Measurements from ENCODE around the gene PARD3.

Gene PARD3

DNA sequence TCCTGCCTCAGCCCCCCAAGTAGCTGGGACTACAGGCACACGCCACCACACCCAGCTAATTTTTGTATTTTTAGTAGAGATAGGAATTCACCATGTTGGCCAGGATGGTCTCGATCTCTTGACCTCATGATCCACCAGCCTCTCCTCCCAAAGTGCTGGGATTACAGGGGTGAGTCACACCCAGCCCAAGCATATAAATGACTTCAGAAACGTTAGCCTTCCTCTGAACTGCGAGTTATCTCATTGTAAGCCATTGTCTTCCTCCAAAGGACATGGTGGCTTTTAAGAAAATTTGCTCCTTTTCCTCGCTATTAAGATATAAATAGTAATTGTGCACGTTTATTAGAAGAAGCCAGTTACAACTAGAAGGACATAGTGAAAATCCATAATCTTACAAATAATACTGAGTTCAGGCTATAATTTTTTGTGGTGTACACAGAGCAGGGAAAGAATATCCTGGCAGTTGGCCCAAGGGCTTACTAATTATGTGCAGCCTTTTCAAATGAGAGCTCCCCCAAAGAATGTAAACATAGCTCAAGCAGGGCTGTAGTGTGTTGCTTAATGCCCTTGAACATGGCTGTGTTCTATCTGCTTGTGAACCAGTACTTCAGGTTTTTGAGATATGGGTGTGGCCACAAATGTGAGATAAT is 495.8 kb downstream of the PARD3 start:
- peak; percentile 62 for DNase-seq

GRCh38 chr10:34316154-34316553 is 498.9 kb downstream of the PARD3 start:
- no peak for DNase-seq

DNA sequence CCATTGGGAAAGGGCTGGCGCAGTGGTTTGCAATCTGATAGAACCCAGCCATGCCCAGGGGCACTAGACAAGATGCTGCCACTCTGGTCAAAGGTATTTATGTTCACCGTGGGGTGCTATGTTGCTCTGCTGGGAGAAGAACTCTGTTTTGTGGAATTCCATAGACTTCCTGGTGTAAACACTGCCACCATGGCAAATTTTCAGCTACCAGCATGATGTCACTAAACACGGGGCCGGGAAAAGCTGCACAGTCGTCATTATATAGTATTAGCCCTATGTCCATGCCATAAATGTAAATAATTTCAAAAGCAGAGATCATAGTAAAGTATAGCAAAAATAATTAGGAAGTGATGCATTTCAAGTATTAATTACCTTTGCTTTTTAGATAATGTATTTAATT is 500.6 kb downstream of the PARD3 start:
- no peak for DNase-seq

GRCh38 chr10:34313888-34314287 is 501.2 kb downstream of the PARD3 start:
- DNase-seq: no peak

- no peak for DNase-seq
These were observed 501.7 kb downstream of the PARD3 start for GRCh38 chr10:34313353-34313752.

GRCh38 chr10:34311679-34312078 is 503.4 kb downstream of the PARD3 start:
- no peak for DNase-seq

DNA sequence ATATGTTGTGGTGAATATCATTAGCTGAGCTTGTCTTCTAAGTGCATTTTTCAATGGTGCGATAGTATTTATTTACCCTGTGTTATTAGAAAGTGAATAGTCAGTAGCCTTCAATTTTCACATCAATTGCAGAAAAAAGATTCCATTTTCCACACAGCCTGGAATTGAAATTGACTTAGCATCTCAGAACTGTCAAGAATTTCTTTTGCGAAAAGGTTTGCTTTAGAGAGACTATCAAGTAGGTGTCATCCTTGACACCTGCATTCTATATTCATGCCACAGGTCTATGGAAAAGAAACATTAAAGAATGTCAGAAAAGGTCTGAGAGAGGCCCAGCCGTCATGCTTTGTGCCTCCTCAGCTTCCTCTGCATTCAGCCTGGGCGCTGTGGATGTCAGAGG is 504.9 kb downstream of the PARD3 start:
- no peak for DNase-seq

DNA sequence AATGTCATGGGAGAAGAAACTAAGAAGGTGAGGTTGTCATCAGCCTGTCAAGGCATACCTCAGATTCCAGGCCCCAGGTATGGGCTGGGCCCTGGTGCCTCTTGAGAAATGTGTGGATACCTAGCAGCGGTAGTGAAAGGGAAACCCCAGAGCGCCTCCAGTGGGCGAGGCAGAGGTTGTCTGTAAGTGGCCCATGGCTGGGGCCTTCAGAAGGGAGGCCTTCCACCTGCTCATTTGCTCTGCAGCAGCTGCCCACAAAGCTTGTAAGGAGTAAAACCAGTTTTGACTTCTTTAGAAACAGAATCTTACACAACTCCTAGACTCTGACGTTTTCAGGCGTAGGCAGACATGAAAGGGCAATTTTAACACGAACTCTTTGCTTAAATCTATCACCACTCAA is 509.9 kb downstream of the PARD3 start:
- no peak for DNase-seq

GRCh38 chr10:34303022-34303421 is 512.1 kb downstream of the PARD3 start:
- no peak for DNase-seq

- DNase-seq: no peak
These were observed 515.9 kb downstream of the PARD3 start for GRCh38 chr10:34299105-34299611.

- no peak for DNase-seq
These were observed 516.7 kb downstream of the PARD3 start for GRCh38 chr10:34298346-34298818.

GRCh38 chr10:34297541-34298345 is 517.4 kb downstream of the PARD3 start:
- DNase-seq: no peak

DNA sequence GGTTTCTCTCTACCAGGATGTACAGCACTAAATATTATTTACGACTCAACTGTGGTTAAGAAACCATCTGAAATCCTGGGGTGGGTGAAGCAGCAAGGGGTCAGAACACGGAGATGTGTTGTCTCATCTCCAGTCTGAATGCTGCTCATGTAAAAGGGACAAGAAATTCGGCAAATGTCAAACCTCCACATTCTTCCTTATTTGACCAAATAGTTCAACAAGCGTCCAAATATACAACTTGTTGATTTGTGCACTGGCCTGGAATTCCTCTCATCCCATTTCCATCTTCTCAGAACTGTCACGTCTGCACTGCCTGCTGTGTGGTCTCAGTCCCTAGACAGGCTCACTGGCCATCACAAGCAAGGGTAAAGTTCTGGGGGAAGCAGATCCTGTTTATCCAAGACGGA is 520.0 kb downstream of the PARD3 start:
- DNase-seq: no peak

GRCh38 chr10:34294137-34294536 is 521.0 kb downstream of the PARD3 start:
- DNase-seq: no peak

- no peak for DNase-seq
These were observed 522.4 kb downstream of the PARD3 start for GRCh38 chr10:34292675-34293074.

GRCh38 chr10:34292194-34292565 is 522.9 kb downstream of the PARD3 start:
- DNase-seq: no peak

- DNase-seq: no peak
These were observed 523.5 kb downstream of the PARD3 start for GRCh38 chr10:34291466-34292193.

GRCh38 chr10:34290412-34291081 is 524.5 kb downstream of the PARD3 start:
- no peak for DNase-seq

DNA sequence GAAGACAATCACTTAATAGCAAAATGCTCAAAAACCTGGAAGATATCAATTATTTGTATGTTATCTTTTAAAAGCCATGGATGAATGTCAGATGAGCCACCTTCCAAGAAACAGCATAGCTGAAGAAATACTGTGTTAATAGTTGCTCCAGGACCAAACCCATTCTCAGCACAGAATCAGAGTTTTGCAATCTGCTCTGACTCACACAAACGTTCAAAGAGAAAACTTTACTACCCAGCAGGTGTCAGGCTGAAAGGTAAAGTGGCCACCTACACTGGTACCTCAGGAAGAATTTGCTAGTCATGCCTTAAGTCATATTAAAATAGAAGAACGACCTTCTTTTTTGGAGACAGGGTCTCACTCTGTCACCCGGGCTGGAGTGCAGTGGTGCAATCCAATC is 526.5 kb downstream of the PARD3 start:
- DNase-seq: no peak

DNA sequence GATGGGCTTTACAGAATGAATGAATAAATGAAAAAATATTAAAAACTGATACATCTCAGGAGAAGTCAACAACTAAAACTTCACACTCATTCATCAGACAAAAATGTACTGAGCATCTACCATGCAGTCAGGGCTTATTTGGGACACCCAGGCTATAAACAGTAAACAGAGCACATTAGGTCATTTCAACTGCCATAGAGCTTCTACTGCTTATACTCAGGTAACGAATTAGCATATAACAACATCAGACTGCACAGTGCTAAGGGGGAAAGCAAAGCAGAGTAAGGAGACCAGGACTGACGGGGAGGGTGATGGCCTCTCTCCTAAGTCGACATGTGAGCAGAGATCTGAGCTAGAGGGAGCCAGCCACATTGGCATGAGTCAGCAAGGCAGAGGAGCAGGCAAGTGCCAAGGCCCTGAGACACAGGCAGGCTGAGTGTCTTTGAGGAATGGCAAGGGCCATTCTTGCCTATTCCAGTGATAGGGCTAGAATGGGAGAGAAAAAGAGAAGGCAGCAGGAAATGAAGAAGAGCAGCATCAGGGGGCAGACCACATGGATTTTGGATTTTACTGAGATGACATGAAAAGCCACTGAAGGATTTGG is 528.9 kb downstream of the PARD3 start:
- no peak for DNase-seq

DNA sequence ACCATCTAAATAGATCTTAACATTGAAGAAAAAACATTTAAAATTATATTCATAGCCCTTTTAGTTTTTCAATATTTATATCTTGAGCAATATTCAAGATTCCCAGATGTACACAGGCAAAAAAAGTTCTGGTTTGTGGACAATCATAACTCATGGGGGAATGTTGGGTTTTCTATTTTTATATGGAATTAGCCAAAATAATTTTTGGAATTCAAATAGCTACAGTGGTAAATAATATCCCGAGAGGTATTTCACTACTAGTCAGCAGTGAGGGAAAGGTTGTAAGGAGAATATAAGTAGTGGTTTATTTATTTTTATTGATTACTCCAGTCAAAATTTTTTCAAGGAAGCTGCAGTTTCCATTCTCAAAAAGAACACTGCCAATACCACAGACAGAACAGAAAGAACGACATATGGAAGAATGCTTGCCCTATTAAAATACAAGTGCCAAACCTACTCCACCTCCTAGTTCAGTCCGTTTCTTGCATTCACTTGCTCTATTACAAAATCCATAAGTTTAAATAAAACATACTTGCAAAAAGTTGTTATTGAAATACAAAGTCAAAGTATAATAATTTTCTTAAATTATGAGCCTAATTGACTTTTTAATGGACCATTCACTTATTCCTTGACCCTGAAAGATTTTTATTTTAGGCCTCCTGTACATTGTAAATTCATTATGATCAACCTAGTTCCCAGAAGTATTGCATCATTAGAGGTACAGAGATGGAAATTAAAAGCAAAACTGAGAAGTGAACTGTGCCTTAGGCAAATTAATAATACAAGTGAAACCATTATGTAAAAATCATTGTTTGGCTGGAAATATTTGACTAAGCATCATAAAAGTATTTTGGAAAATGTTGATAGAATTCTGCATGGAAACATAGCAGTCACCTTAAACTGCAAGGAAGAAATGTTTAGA is 533.2 kb downstream of the PARD3 start:
- no peak for DNase-seq

Data from NCI-H2227 treated with DMSO at 0.1 percent for 48 hours (cell line).